HG02642 (cell line): Measurements from ENCODE around the gene DFFA.
"Not testable (repeated sequence)": the region's sequence is repeated elsewhere in the genome, so short reads cannot be mapped to it uniquely, and the experiment has no call there.

ENCODE experiments used
- ATAC-seq: cut with Tn5 transposase; IDR thresholded peaks from one replicate; pipeline ENCODE4 v1.9.1; 2021; ENCODE audit warnings: mild to moderate bottlenecking; ENCODE audit not compliant: unreplicated experiment, poor library complexity

DFFA gene

GRCh38 chr1:10506046-10506676, 33.8 kb upstream of the DFFA start:
- not testable (repeated sequence) for ATAC-seq

GRCh38 chr1:10504249-10504648, 31.9 kb upstream of the DFFA start:
- ATAC-seq: no peak

- ATAC-seq: no peak
Measured at GRCh38 chr1:10502206-10502605, 29.9 kb upstream of the DFFA start.

GRCh38 chr1:10498231-10498630, 25.9 kb upstream of the DFFA start:
- ATAC-seq: no peak

GRCh38 chr1:10497109-10497508, 24.8 kb upstream of the DFFA start:
- no peak for ATAC-seq

GRCh38 chr1:10495952-10496351, 23.6 kb upstream of the DFFA start:
- no peak for ATAC-seq

- no peak for ATAC-seq
Measured at GRCh38 chr1:10495475-10495817, 23.1 kb upstream of the DFFA start.

- peak; percentile 81 for ATAC-seq
Measured at GRCh38 chr1:10494754-10495474, 22.6 kb upstream of the DFFA start.

DNA sequence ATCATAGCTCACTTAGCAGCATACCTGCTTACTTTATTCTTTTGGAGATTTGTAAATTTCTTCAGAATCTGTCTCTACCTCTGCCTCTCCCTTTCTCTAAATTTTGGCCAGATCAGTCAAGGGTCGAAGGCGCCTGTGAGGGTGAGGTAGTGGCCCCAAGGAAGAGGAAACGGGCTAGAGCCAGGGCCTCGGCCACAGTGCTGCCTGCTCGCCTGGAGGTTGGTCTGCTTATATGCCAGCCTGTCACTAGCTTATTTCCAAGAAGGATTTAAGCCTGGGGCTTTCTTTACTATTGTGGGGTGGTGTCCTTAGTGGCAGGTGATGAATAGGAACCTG, 22.1 kb upstream of the DFFA start:
- no peak for ATAC-seq

DNA sequence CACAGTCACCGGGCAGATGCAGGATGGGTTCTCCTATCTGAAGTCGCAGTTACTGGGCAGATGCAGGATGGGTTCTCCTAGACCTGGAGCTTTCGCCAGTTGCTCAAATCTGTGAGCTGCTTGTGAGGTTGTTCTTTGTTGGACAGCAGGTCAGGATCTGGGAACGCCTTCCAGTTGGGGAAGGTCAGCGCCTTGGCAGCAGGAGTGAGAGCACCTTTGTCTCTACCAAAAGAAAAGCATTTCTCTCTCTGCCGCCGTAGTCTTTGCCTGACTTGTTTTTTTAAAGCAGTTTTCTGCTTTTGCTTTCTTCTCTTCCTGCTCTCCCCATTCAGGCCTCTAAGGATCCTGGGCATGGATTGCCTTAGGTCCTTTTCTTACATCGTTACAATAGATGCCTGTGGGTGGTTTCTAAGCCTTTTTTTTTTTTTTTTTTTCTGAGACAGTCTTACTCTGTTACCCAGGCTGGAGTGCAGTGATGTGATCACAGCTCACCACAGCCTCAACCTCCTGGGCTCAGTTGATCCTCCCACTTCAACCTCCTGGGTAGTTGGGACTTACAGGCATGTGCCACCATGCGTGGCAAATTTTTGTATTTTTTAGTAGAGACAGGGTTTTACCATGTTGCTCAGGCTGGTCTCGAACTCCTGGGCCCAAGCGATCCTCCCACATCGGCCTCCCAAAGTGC, 18.1 kb upstream of the DFFA start:
- ATAC-seq: no peak

DNA sequence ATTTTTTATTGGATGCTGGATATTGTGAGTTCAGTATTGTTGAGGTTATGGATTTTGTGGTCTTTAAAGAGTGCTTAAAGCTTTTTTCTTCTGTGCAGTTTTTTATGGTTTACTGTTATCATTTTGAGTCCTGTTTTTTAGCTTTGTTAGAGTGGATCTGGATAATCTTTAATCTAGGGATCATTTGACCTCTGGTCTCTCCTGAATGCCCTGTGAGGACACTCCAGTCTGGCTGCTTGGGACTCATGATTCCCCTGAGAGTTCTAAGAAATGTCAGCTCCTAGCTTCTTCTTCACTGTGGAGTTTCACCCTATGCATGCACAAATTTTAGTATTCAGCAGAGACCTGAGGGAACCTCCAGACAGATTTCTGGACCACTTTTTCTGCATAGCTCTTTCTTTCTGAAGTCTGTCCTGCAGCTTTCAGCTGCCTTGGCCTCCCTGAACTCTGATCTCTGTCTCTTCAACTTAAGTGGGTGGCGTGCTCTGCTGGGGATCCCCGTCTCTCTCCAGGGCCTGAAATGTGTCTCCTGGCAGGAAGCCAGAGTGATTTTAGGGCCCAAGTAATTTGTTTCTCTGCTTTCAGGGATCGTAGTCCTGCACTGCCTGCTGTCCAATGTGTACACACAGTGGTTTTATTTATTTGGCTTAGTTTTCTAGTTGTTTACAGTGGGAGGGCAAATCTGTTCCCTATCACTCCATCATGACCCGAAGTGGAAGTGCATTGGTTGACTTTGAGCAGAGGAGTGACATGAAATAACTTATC, 17.1 kb upstream of the DFFA start:
- ATAC-seq: no peak

GRCh38 chr1:10484521-10484920, 12.2 kb upstream of the DFFA start:
- ATAC-seq: no peak

DNA sequence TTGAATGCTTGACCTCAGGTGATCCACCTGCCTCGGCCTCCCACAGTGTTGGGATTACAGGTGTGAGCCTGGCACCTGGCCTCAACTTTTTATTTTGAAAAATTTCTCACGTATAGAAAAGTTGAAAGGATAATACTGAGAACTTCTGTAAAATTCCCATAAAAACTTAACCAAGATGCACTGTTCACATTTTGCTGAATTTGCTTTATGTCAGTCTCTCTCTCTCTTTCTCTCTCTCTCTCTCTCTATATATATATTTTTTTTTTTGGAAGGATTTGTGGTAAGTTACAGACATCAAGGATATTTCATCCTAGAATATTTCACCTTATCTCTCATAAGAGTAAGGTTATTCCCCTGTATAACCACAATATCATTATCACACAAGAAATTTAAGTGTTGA, 8.3 kb upstream of the DFFA start:
- no peak for ATAC-seq

DNA sequence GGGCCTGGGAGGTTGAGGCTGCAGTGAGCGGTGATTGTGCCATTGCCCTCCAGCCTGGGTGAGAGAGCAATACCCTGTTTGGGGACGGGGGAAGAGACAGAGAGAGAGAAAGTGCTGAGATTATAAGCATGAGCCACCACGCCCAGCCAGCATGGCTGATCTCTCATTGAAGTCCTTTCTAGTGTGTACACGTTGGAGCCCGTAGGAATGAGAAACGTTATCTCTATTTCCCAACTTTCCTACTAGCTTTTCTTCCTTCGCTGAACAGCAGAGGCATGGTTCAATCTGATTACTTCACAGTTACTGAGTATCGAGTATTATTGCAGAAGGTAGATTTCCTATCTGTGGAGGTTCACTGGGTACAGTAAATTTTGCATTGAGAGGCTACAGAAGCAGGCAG, 7.0 kb upstream of the DFFA start:
- no peak for ATAC-seq

- ATAC-seq: no peak
Measured at GRCh38 chr1:10475510-10475909, 3.2 kb upstream of the DFFA start.

- peak; percentile 79 for ATAC-seq
Measured at GRCh38 chr1:10474613-10475507, 2.5 kb upstream of the DFFA start, which contains the start of gene PEX14. Gene PEX14 (plus strand): TSS chr1:10474950. CDS start chr1:10474967, 17 bp downstream.

GRCh38 chr1:10474309-10474612, 1.9 kb upstream of the DFFA start:
- not testable (repeated sequence) for ATAC-seq

DNA sequence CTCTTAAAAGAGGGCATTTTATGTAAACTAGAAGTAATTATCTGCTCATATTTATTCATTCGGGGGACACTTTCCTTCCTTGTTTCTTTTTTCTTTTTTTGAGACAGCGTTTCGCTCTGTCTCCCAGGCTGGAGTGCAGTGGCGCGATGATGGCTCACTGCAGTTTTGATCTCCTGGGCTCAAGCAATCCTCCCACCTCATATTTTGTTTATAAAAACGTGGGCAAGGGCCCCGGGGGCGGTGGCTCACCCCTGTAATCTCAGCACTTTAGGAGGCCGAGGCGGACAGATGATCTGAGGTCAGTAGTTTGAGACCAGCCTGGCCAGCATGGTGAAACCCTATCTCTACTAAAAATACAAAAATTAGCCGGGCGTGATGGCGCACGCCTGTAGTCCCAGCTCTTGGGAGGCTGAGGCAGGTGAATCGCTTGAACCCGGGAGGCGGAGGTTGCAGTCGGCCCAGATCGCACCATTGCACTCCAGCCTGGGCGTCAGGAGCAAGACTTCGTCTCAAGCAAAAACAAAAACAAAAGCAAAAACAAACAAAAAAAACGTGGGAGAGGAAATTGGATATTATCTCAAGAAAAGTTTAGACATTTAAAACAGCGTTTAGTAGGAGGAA, 926 bp upstream of the DFFA start:
- ATAC-seq: no peak

GRCh38 chr1:10471411-10472219, 714 bp downstream of the DFFA start:
- no peak for ATAC-seq
